NCI-H526 (cell line): ENCODE measurements around the gene CROCC.
A peak's percentile ranks its signal among the peaks of the same experiment; 100 is the strongest.
"Not testable (repeated sequence)": the region's sequence is repeated elsewhere in the genome, so short reads cannot be mapped to it uniquely, and the experiment has no call there.

Source experiments
- DNase-seq, 2 experiments: peaks; one replicate each; lab custom pipeline; 2025; lab: John Stamatoyannopoulos, UW

CROCC gene

DNA sequence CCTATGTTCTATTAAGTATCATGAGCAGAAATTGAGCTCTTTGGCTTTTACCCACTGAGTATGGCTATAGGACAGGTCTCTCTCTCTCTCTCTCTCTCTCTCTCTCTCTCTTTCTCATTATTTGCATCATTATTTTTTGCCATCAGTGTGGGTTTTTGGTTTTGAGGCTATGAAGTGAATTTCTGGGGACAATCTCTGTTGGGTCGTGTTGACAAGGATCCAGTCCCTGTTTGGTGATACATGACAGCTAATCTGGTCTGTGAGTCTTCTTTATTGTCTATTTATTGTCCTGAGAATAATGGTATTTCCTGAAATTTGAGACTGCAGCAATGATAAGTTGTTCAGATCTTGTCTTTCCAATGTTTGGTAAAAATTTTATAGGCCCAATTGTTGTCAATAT is 24.1 kb upstream of the CROCC start:
- DNase-seq = not testable (repeated sequence)

- not testable (repeated sequence) for DNase-seq
These were observed 23.4 kb upstream of the CROCC start for GRCh38 chr1:16898298-16898697.

DNA sequence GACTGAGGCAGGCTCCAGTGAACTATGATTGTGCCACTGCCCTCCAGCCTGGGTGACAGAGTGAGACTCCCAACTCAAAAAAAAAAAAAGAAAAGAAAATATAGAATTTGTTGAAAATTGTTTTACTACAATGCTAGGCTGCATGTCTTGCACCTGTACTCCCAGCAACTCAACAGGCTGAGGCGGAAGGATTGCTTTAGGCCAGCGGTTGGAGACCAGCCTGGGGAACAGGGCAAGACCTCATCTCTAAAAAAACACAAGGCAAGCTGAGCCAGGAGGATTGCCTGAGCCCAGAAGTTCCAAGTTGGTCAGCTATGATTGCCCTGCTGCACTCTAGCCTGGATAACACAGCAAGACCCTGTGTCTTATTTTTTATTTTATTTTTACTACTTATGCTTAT is 22.7 kb upstream of the CROCC start:
- not testable (repeated sequence) for DNase-seq

GRCh38 chr1:16900751-16901150 is 21.0 kb upstream of the CROCC start:
- peak in 1 of 2 experiments; percentile 46 for DNase-seq

DNA sequence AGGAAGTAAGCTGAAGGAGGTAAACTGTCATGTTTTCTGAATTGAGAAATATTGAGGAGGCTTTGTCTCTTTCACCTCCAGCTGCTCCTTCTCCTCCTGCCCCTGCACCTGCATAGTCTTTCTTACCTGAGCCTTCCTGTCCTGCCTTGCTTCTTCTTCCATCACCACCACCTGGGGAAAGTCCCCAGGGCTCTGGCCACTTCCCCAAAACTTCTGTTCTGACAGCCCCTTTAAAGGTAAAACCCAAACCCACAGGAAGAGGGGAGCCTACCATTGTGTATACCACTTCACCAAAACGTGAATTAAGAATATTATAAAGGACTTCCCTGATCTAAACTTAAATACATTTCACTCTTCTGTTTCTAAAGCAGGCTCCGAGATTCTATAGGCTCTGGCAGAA is 20.4 kb upstream of the CROCC start:
- DNase-seq = not testable (repeated sequence)

DNA sequence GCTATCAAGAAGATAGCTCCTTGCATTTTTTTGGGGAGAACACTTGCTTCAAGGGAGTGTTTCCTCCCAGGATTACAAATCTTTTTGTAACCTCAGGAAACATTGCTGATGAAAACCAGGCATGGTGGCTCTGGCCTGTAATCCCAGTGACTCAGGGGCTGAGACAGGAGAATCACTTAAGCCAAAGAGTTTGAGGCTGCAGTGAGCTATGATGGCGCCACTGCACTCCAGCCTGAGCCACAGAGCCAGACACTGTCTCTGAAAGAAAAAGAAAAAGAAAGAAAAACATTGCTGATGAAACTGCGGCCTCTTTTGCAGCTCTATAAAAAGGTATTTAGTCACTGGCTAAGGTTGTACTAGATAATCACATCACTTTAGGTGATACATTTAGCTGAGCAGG is 18.7 kb upstream of the CROCC start:
- peak in 1 of 2 experiments; percentile 30 for DNase-seq

DNA sequence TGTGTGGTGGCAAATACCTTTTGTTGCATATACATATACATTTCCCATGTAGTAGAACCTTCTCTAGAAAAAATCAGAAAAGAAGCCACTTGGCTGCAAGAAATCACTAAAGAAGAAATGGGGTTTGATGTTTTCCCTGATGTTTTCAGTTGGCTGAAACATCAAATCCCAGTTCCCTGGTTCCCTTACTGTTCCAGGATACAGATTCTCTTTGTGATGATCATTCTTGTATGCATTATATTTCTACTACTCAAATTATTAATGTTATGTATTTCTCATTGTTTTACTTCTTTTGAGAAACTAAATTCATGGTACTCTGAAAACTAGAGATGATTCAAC is 18.3 kb upstream of the CROCC start:
- DNase-seq = no peak

DNA sequence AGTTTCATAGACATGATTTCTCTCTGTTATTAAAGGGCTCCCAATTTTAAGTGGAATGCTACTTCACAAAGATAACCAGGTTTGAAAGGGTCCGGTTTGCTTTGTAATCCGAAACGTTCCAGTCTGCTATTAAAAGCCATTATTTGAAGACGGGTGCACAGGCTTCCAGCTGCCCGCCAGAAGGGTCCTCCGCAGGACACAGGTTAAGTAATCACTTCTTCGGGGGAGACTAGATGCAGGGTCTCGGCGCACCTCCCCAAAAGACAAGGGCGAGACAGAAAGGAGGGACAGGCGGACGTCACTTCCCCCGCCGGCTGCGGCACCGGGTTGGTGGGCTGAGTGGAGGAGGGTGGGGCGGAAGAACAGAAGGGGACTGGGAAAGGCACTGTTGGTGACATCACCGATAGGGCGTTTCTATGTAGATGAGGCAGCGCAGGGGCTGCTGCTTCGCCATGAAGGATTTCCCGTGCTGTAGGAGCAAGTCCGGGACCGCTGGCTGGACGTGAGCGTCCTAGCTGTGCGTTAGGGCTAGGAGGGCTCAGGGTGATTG is 17.1 kb upstream of the CROCC start:
- peak; percentile 99 to 100 for DNase-seq

- peak; percentile 95 to 99 for DNase-seq
These were observed 16.4 kb upstream of the CROCC start for GRCh38 chr1:16905110-16905867.

DNA sequence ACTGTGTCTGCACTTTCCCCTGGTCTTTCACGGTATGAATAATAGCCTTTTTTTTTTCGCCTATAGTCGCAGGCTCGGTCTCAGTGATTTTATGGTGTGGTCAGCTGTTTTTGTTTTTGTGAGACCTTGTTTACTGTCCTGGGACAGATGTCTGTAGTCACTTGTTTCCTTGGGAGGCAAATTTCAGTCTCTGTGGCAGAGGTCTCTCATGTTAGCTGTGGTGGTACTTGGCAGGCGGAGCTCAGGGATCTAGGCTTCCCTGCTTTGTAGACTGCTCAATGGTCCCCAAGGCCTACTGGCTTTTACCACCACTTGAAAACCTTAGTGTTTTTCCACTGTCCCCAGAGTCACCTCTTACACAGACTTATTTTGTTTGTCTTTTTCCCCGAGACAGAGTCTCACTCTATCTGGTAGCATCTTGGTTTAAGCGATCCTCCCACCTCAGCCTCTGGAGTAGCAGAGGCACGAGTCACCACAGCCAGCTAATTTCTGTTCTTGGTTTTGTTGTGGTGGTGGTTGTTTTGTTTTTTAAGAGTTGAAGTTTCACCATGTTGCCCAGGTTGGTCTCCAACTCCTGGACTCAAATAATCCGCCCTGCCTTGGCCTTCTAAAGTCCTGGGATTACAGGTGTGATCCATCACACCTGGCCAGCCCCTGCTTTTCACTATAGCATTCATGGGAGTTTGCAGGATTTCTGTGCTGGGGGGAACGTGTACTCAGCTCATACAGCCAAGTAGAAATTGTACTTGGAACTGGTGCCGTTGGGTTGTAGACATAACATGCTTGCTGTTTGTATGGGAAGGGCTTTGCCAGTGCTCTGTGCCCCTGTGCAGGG is 15.6 kb upstream of the CROCC start:
- DNase-seq = peak in 1 of 2 experiments; percentile 31

GRCh38 chr1:16906873-16907272 is 14.9 kb upstream of the CROCC start:
- DNase-seq = no peak

DNA sequence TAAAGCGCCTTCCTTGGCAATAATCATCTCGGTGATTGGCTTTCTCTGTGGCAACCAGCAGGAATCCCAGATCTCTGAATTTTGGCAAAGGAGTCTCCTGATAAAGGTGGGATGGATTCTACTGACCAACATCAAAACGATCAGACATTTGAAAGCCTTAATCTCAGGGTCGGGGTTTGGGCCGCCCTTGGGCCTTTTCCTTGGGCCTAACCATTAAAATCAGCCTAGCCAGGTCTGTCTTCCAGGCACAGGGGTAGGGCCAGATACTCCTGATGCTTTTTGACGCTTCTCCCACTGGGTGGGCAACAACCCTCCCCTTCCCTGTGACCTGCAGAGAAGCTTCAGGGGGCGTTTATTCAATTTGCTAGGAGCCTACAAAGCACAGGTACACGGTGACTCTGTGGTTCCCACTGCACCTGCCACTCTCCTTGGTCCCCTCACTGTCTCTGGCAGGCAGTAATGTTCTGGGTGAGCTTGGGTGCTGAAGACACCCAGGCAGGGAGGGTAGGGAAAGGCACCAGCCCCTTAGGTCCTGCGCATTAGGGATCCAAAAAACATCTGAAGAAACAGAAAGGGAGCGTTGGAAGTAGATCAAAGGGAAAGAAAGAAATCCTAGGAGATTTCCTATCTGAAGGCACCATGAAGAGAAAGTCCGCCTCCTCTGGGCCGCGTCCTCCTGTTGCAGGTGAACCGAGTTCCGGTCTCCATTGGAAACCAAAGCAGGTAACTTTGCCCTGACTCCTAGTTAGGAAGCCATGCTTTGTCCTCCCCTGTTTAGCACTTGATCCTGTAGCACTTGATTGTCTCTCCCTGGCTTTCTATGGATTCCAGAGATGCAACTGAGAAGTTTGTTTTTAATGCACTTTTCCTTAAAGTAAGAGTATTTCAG is 13.6 kb upstream of the CROCC start:
- DNase-seq = no peak

DNA sequence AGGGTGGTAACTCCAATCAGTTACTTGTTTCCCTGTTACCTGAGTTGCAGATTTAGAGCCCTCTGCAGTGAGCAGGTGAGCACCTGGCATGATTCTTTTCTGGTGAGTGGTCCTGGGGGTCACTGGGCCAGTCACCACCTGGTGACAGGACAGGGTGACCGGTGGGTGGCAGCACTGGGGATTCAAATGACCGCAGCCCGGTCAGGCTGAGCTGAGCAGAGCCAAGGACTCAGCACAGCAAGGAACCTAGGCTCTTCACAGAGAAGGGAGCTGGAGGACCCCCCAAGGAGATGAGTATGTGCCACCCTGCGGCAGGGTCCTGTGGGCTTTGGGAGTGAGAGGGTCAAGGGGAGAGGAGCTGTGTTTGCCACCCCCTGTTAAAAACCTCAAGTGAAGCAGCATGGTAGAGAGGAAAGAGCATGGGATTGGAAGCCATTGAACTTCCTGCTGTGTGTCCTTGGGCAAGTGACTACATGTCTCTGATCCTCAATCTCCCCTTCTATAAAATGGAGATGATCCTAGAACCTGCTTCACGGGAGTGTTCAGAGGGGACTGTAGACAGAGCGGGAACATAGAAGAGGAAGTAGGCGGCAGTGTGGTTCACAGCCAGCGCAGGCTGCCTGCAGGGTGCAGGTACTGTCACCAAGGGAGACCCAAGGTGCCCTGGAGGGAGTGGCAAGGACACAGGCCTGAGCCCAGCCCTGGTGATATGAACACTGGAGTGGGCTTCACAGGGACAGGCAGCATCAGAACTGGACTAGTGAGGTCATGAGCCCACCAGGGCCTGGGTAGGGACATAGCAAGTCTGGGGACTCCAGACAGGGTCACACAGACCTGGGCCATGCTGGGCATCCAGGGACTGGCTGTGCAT is 9.6 kb upstream of the CROCC start:
- DNase-seq = not testable (repeated sequence)

DNA sequence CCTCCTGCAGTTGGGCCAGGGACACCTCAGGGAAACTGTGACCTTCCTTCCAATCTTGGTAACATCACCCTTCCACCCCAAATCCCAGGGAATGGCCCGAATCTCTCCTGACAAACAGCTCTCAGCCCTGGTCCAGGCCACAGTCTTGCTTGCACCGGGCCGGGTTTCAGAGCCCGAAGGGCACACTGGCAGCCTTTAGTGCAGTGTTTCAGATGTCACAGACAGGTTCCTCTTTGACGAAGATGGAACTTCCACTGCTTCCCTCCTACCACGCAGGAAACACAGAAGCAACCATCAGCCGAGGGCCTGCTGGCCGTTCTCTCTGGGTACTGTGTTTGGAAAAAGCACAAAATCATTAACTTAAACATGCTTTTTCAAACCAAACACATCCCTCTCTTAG is 9.0 kb upstream of the CROCC start:
- not testable (repeated sequence) for DNase-seq

GRCh38 chr1:16913181-16913832 is 8.4 kb upstream of the CROCC start:
- DNase-seq = peak in 1 of 2 experiments; percentile 45

DNA sequence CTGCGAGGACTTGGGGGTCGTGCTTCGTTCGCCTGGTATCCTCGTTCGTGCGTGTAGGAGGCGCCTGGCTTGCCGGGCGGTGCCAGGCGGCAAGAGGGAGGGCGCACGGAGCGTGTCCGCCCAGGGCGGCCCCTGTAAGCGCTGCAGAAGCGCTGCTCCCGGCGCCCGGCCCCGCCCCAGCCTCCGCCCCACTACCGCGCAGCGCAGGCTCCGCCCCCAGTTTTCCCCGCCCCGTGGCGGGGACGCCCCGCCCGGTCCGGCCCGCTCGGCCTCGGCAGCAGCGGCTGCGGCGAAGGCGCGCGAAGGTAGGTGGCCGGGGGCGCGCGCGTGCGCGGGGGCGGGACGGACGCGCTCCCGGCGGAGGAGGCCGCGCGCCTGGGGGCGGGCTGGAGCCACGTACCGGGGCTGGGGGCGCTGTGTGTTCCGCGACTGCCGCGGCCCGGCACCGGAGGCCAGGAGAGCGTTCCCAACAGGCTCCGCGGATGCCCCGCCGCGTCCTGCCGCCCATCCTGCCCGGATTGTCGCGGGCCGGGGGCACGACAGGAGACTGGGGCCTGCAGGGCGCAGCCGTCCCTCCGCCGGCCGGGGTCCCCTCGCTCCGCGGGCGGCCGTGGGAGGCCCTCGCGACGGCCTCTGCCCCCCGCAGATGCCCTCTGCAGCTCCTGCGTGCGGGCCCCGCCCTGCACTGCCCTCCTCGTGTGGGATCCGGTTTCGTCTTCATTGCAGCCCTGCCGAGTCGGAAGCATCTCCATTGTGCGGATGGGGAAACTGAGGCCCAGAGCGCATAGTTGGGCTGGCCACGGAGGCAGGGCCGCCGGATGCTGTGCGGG is 7.7 kb upstream of the CROCC start:
- peak; percentile 87 to 99 for DNase-seq

GRCh38 chr1:16914928-16915626 is 6.7 kb upstream of the CROCC start:
- not testable (repeated sequence) for DNase-seq

GRCh38 chr1:16915627-16915973 is 6.1 kb upstream of the CROCC start:
- peak in 1 of 2 experiments; percentile 17 for DNase-seq
